ENCODE data around the gene RTTN.

GRCh38 chr18:70107091-70107490 lies 98.4 kb downstream of the RTTN start:
- TF ChIP-seq CTCF (IDR thresholded peaks at IDR 0.05) (no peak), POLR2A (IDR thresholded peaks at IDR 0.05) (no peak), EP300 (IDR thresholded peaks at IDR 0.05) (no peak)
